LNCAP (cell line): ENCODE results near the gene CEP120.

Experiments used
- TF ChIP-seq, protein P1 (sequence below): fragments of 450-650 bp; IDR thresholded peaks from 2 replicates; pipeline ENCODE4 v1.5.1; 2017; ENCODE audit warnings: mild to moderate bottlenecking

The CEP120 gene

DNA sequence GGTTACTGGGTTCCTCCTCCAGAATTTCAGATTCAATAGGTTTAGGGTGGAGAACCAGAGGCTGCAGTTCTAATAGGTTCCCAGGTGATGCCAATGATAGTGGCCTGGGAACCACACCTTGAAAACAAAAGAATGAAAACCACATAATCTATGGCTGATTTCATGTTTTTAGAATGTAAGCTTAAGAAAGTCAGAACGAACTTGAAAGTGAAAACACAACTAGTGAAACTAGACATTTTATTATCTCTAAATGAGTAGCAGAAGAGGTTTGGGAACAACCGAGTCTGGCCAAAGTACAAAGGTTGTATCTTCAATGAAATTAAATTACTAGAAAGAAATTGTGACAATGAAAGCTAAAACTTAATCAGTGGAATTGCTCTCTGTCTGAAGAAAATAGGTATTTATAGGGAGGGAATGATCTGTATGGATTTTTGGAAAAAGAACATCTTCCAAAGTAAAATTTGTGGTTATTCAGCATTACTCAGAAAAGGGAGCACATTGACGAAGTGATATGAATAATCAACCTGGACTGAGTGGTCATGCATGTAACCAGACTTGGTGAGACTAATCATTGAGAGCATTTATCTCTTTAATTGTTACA, 24.9 kb upstream of the CEP120 start:
- TF ChIP-seq, protein P1, sequence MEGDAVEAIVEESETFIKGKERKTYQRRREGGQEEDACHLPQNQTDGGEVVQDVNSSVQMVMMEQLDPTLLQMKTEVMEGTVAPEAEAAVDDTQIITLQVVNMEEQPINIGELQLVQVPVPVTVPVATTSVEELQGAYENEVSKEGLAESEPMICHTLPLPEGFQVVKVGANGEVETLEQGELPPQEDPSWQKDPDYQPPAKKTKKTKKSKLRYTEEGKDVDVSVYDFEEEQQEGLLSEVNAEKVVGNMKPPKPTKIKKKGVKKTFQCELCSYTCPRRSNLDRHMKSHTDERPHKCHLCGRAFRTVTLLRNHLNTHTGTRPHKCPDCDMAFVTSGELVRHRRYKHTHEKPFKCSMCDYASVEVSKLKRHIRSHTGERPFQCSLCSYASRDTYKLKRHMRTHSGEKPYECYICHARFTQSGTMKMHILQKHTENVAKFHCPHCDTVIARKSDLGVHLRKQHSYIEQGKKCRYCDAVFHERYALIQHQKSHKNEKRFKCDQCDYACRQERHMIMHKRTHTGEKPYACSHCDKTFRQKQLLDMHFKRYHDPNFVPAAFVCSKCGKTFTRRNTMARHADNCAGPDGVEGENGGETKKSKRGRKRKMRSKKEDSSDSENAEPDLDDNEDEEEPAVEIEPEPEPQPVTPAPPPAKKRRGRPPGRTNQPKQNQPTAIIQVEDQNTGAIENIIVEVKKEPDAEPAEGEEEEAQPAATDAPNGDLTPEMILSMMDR: no peak

DNA sequence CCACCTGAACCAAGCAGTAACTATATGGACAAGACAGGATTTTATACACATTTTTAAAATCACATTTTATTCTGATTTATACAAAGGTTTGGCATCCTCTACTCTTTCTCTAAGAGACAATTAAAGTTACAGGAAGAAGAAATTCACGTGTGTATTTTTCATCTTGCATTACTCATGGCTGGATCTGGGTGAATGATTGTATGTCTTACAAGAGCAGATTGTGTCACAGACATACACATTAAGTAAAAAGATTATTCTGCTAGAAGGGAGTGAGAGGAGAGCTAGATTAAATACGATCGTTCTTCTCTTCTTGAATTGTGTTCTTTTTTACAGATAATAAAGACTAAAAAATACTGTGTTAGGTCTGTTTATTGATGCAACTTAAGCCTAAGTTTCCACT, 20.8 kb upstream of the CEP120 start:
- TF ChIP-seq, protein P1: no peak

DNA sequence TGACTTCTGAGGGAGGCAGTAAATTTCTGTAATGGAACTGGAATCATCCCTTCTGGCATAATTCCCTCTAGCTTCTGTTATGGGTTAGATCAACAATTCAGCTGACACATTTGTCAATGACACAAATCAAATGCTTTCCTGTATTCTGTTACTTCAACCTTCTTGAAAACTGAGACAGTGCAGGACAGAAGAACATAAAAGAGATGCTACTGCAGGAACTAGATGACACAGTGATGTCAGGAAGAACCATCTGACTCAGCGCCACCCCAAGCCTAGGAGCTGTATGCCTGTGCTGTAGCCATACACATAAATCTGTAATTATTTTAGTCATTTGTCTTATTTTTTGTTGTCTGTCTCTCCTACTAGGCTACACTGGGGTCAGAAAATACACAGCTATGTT, 18.2 kb upstream of the CEP120 start:
- TF ChIP-seq, protein P1: no peak

DNA sequence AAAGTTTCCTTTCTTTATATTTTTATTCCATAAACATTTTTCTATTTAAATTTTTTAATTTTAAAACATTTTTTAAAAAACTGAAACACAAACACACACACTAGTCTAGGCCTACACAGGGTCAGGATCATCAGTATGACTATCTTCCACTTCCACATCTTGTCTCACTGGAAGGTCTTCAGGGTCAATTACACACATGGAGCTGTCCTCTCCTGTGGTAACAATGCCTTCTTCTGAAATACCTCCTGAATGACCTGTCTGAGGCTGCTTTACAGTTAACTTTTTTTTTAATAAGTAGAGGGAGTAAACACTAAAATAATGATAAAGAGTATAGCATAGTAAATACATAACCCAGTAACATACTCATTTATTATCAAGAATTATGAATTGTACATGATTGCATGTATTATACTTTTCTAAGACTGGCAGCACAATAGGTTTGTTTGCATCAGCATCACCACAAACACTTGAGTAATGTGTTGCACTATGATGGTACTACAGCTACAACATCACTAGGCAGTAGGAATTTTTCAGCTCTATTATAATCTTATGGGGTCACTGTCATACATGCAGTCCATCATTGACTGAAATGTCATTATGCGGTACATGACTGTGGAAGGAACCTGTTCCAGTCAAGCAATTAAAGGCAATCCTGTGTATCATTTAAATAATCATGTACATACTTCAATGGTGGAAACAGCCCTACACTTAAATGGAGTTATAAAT, 17.4 kb upstream of the CEP120 start:
- TF ChIP-seq, protein P1: no peak

DNA sequence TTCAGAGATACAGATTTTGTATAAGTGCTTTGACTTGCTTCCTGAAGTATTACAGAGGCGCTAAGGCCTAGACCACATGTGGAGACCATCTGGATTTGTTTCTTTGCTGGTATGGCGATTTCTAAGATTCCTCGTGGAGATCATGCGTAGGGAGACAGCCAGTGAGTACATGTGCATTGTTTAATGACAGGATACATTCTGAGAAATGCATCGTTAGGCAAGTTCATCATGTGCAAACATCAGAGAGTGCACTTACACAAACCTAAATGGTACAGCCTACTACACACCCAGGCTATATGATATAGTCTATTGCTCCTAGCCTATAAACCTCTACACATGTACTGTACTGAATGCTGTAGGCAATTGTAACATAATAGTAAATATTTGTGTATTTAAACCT, 16.5 kb upstream of the CEP120 start:
- TF ChIP-seq, protein P1: no peak

DNA sequence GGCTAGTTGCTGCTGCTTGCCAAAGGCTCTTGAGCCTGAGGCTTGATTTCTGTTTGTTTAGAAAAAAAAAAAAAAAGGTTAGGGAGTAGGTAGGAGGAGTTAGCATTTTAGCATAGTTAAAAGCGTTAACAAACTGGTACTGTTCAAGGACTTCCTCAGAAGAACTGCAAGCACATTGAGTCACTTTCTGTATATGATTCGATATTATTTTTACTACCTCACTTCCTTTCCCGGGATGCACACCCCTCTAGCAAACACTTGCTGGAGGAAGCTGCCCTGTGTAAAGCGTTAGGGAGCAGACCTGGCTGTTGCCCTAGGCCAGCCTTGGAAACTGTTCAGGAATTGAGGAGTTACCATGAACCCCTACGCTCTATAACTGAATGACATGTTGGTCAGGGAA, 15.7 kb upstream of the CEP120 start:
- TF ChIP-seq, protein P1: no peak

DNA sequence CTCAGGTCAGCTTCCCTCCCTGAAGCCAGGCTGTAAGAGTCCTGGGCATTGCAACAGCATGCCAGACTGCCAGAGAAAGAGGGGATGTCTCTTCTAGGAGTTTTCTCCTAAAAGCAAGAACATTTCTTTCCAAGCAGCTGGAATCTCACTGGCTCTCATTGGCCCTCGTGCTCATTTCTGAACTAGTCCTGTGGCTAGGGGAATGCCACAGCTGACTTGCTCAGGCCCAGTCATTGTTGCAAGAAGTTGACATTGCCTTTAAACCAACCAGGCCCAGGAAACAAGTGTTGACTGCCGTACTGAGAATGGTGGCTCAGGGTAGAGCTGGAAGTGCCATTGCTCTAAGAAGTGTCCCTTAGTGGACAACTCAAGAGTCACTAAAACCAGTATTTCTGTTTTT, 15.0 kb upstream of the CEP120 start:
- TF ChIP-seq, protein P1: no peak
